IMR-90 (cell line): Measurements from ENCODE around the gene TMC1. TPM values are rescaled to one million over a fixed set of nuclear protein-coding genes. Genes with fewer than 3 reads are reported as not detected.

Experiments
- ATAC-seq: fragments of 200-7000 bp; cut with Tn5 transposase; 2 replicates; pipeline ENCODE4 v1.9.1; 2020; ENCODE audit warnings: low read depth, mild to moderate bottlenecking, moderate library complexity
- BruUV-seq: library from RNA; stranded (reverse); fragments of 400-500 nt; replicated peaks from 2 replicates; lab custom pipeline; 2021; lab: Mats Ljungman, UMichigan
- CTCF ChIA-PET: fragments of 300-600 bp; formaldehyde crosslinking; extraction: SDS; loops from one replicate; lab custom pipeline; 2021; ENCODE audit warnings: antibody characterized with exemption; lab: Yijun Ruan, JAX
- POLR2A ChIA-PET: fragments of 300-600 bp; sonication (Branson Sonifier 250); formaldehyde crosslinking; loops from one replicate; lab custom pipeline; 2022; ENCODE audit warnings: antibody characterized with exemption; ENCODE audit not compliant: unreplicated experiment; lab: Charles Lee
- DNase-seq: peaks from one replicate; pipeline ENCODE4 v3.0.0; 2013
- H2AFZ ChIP-seq: replicated peaks from 2 replicates; pipeline ENCODE3; 2013; ENCODE audit warnings: low read length, mild to moderate bottlenecking; ENCODE audit not compliant: poor library complexity
- H2AK5ac ChIP-seq: 2 replicates; pipeline ENCODE4 v1.6.1; 2013; ENCODE audit warnings: low read depth, low read length, inconsistent platforms
- H2AK9ac ChIP-seq: replicated peaks from 2 replicates; pipeline ENCODE3; 2013; ENCODE audit warnings: mild to moderate bottlenecking, low read depth, low read length, moderate library complexity; ENCODE audit not compliant: poor library complexity
- H2BK120ac ChIP-seq: 2 replicates; pipeline ENCODE4 v1.6.1; 2013; ENCODE audit warnings: low read depth, low read length, inconsistent platforms
- H2BK15ac ChIP-seq: 3 replicates; pipeline ENCODE4 v1.6.1; 2013; ENCODE audit warnings: low read depth, low read length, inconsistent platforms
- H2BK20ac ChIP-seq: 2 replicates; pipeline ENCODE4 v1.6.1; 2013; ENCODE audit warnings: low read depth, mild to moderate bottlenecking, inconsistent platforms, low read length, moderate library complexity
- H2BK5ac ChIP-seq: 2 replicates; pipeline ENCODE4 v1.6.1; 2013; ENCODE audit warnings: mild to moderate bottlenecking, low read depth, low read length, inconsistent platforms; ENCODE audit not compliant: poor library complexity, severe bottlenecking
- H3K14ac ChIP-seq: replicated peaks from 2 replicates; pipeline ENCODE4 v1.6.1; 2013; ENCODE audit warnings: low read depth, low read length, inconsistent platforms
- H3K18ac ChIP-seq: 2 replicates; pipeline ENCODE4 v1.6.1; 2013; ENCODE audit warnings: low read depth, low read length, control low read depth
- H3K23ac ChIP-seq: 2 replicates; pipeline ENCODE4 v1.6.1; 2013; ENCODE audit warnings: low read depth, low read length, inconsistent platforms
- H3K27ac ChIP-seq: 2 replicates; pipeline ENCODE4 v1.5.1; 2013; ENCODE audit warnings: mild to moderate bottlenecking, control low read depth, low read length; ENCODE audit not compliant: insufficient read depth
- H3K27me3 ChIP-seq: 2 replicates; pipeline ENCODE4 v1.6.1; 2013; ENCODE audit warnings: low read length; ENCODE audit not compliant: control insufficient read depth, insufficient read depth
- H3K36me3 ChIP-seq: 2 replicates; pipeline ENCODE4 v1.6.1; 2013; ENCODE audit warnings: low read length, mixed read lengths; ENCODE audit not compliant: control insufficient read depth, insufficient read depth
- H3K4ac ChIP-seq: 2 replicates; pipeline ENCODE4 v1.6.1; 2013; ENCODE audit warnings: low read depth, low read length, inconsistent platforms
- H3K4me1 ChIP-seq: 2 replicates; pipeline ENCODE4 v1.6.1; 2013; ENCODE audit warnings: low read length, mixed read lengths; ENCODE audit not compliant: control insufficient read depth, insufficient read depth
- H3K4me2 ChIP-seq: 2 replicates; pipeline ENCODE4 v1.6.1; 2013; ENCODE audit warnings: low read depth, mild to moderate bottlenecking, control low read depth, low read length, moderate library complexity
- H3K4me3 ChIP-seq: 2 replicates; pipeline ENCODE4 v1.5.1; 2013; ENCODE audit warnings: low read depth, mild to moderate bottlenecking, control low read depth, low read length, moderate library complexity; ENCODE audit not compliant: insufficient read depth
- H3K56ac ChIP-seq: 2 replicates; pipeline ENCODE4 v1.6.1; 2013; ENCODE audit warnings: low read length, inconsistent platforms; ENCODE audit not compliant: insufficient read depth; ENCODE audit errors: extremely low read depth
- H3K79me1 ChIP-seq, 2 experiments: 2 replicates each; pipeline ENCODE4 v1.6.1; 2013; ENCODE audit warnings: low read length in 2 of 2, inconsistent platforms in 1 of 2, low read depth in 1 of 2
- H3K9ac ChIP-seq: 2 replicates; pipeline ENCODE4 v1.6.1; 2013; ENCODE audit warnings: low read depth, low read length, control low read depth
- H3K9me1 ChIP-seq: 2 replicates; pipeline ENCODE4 v1.6.1; 2013; ENCODE audit warnings: low read length, inconsistent platforms; ENCODE audit not compliant: insufficient read depth
- H3K9me3 ChIP-seq: 2 replicates; pipeline ENCODE4 v1.6.1; 2013; ENCODE audit warnings: low read length; ENCODE audit not compliant: control insufficient read depth, insufficient read depth
- H4K20me1 ChIP-seq: 2 replicates; pipeline ENCODE4 v1.6.1; 2013; ENCODE audit warnings: low read length, inconsistent platforms; ENCODE audit not compliant: insufficient read depth
- H4K5ac ChIP-seq: 2 replicates; pipeline ENCODE4 v1.6.1; 2013; ENCODE audit warnings: mild to moderate bottlenecking, low read depth, low read length, control low read depth
- H4K8ac ChIP-seq, 2 experiments: 2 replicates each; pipeline ENCODE4 v1.6.1; 2013; ENCODE audit warnings: low read depth in 2 of 2, low read length in 2 of 2, control low read depth in 1 of 2, inconsistent platforms in 1 of 2
- H4K91ac ChIP-seq: 2 replicates; pipeline ENCODE4 v1.6.1; 2013; ENCODE audit warnings: low read depth, low read length, inconsistent platforms; ENCODE audit not compliant: insufficient read depth
- BHLHE40 ChIP-seq: fragments of 150-350 bp; IDR thresholded peaks from 2 replicates; pipeline ENCODE4 v1.6.1; 2016; ENCODE audit warnings: mild to moderate bottlenecking, low read depth, low read length
- CEBPB ChIP-seq: IDR thresholded peaks from 2 replicates; pipeline ENCODE4 v1.6.1; 2012; ENCODE audit warnings: low read depth, low read length, improper control_type of control experiment
- CHD1 ChIP-seq: IDR thresholded peaks from 2 replicates; pipeline ENCODE4 v1.6.1; 2012; ENCODE audit warnings: low read depth, low read length, improper control_type of control experiment
- FOS ChIP-seq: fragments of 150-350 bp; IDR thresholded peaks from 2 replicates; pipeline ENCODE4 v1.6.1; 2016; ENCODE audit warnings: low read depth, low read length
- MAFK ChIP-seq: IDR thresholded peaks from 2 replicates; pipeline ENCODE4 v1.6.1; 2012; ENCODE audit warnings: low read depth, low read length, improper control_type of control experiment
- MAZ ChIP-seq: IDR thresholded peaks from 2 replicates; pipeline ENCODE4 v1.6.1; 2012; ENCODE audit warnings: low read depth, mild to moderate bottlenecking, low read length, improper control_type of control experiment, moderate library complexity, borderline replicate concordance
- MXI1 ChIP-seq: IDR thresholded peaks from 2 replicates; pipeline ENCODE4 v1.6.1; 2012; ENCODE audit warnings: low read depth, mild to moderate bottlenecking, low read length, moderate library complexity, borderline replicate concordance
- NFE2L2 ChIP-seq: fragments of 150-350 bp; IDR thresholded peaks from 2 replicates; pipeline ENCODE4 v1.6.1; 2016; ENCODE audit warnings: low read depth, mild to moderate bottlenecking, low read length
- POLR2A ChIP-seq: IDR thresholded peaks from 2 replicates; pipeline ENCODE4 v1.6.1; 2012; ENCODE audit warnings: mild to moderate bottlenecking, low read depth, low read length
- RAD21 ChIP-seq: IDR thresholded peaks from 2 replicates; pipeline ENCODE4 v1.6.1; 2012; ENCODE audit warnings: low read length, improper control_type of control experiment
- RCOR1 ChIP-seq: IDR thresholded peaks from 2 replicates; pipeline ENCODE4 v1.6.1; 2012; ENCODE audit warnings: mild to moderate bottlenecking, low read length, improper control_type of control experiment; ENCODE audit not compliant: insufficient replicate concordance
- RFX5 ChIP-seq: IDR thresholded peaks from 2 replicates; pipeline ENCODE4 v1.8.0; 2012; ENCODE audit warnings: low read depth, mild to moderate bottlenecking, low read length, moderate library complexity
- SMC3 ChIP-seq: fragments of 150-350 bp; IDR thresholded peaks from 2 replicates; pipeline ENCODE4 v1.6.1; 2016; ENCODE audit warnings: low read depth, mild to moderate bottlenecking, antibody characterized with exemption, low read length, moderate library complexity
- WGBS, 2 experiments: methylation state at CpG; one replicate each; pipeline versions ENCODE4 v1.1.5 to v1.1.7; 2013; ENCODE audit warnings: missing lambda C conversion rate in 2 of 2; ENCODE audit not compliant: insufficient read length in 1 of 2; ENCODE audit errors: extremely low coverage in 2 of 2; 5-methylcytosine and 5-hydroxymethylcytosine counted together
- dilution Hi-C: fragments of 300-500 bp; cut with HindIII; formaldehyde crosslinking; loops from one replicate; pipeline ENCODE4 v1.14.3; 2018; ENCODE audit warnings: low sequenced_read_pairs; ENCODE audit not compliant: unreplicated experiment
- in situ Hi-C: fragments of 300-500 bp; cut with MboI; formaldehyde crosslinking; loops from 3 replicates; pipeline ENCODE4 v1.14.3; 2019; ENCODE audit warnings: low sequenced_read_pairs, inconsistent platforms, mixed read lengths
- intact Hi-C: fragments of 100-400 bp; cut with micrococcal nuclease; formaldehyde crosslinking; loops from 2 replicates; pipeline ENCODE4 v1.10.0; 2022
- polyA plus RNA-seq, 3 experiments: library from polyadenylated mRNA; depleted of rRNA; stranded (reverse); fragments of >200 nt; gene quantifications; 2 replicates each; pipeline ENCODE4 v1.2.3, GENCODE V29; 2012; ENCODE audit warnings: low replicate concordance in 1 of 3
- total RNA-seq: library from RNA; depleted of rRNA; stranded (reverse); fragments of >200 nt; gene quantifications from 2 replicates; pipeline ENCODE4 v1.2.3, GENCODE V29; 2012
- TF ChIP-seq, protein P1 (sequence below): fragments of 150-350 bp; IDR thresholded peaks from 2 replicates; pipeline ENCODE4 v1.6.1; 2017; ENCODE audit warnings: mild to moderate bottlenecking, antibody characterized with exemption, low read length, low read depth
- TF ChIP-seq, protein P2 (sequence below): fragments of 150-350 bp; IDR thresholded peaks from 2 replicates; pipeline ENCODE4 v1.6.1; 2016; ENCODE audit warnings: low read depth, mild to moderate bottlenecking, low read length, moderate library complexity, borderline replicate concordance
- TF ChIP-seq, protein P3 (sequence below): conservative IDR thresholded peaks from 2 replicates; pipeline ENCODE4 v1.5.1; 2012; ENCODE audit warnings: mild to moderate bottlenecking, low read depth, low read length, improper control_type of control experiment

TMC1 gene
- total and polyA plus RNA-seq, 2 of the 4 experiments (the other 2 are of a cell fraction), result not detected

DNA sequence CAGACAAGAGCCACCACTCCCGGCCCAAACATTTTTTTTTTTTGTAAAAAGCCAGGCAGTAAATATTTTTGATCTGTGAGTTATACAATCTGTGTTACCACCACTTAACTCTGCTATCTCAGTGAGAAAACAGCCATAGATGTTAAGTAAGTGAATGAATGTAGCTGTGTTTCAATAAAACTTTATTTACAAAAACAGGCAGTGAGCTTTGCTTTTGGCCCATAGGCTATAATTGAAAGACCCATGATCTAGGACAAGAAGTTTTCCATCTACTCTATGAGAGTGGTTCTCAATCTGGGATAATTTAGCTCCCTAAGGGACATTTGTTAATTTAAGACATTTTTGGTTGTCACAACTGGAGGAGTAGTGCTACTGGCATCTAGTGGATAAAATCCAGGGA lies 91.0 kb downstream of the TMC1 start:
- no peak overlapping the region for H2BK20ac ChIP-seq
- no peaks in the 10 kb centered on the region; the same call in 1 of the 2 replicates for H3K27me3 ChIP-seq
- no peaks in the 10 kb centered on the region for H4K20me1 ChIP-seq
- no peak overlapping the region for H3K4me2 ChIP-seq
- H2AK9ac ChIP-seq, result no peak overlapping the region
- no peak overlapping the region for H2BK120ac ChIP-seq
- WGBS, 2 experiments, result no CpG with 5 or more reads among the region's 1 CpG
- H3K9me3 ChIP-seq, result no peaks in the 10 kb centered on the region
- no TSS peak for BruUV-seq
- ATAC-seq (no peak), DNase-seq (no peak)
- no peak overlapping the region for H3K56ac ChIP-seq
- no peak overlapping the region for H2BK15ac ChIP-seq
- H2AK5ac ChIP-seq, result no peak overlapping the region
- no peaks in the 10 kb centered on the region for H3K79me1 ChIP-seq
- H3K4ac ChIP-seq, result no peak overlapping the region
- H4K8ac ChIP-seq, result no peak overlapping the region
- in situ Hi-C loops, result loop anchor here (25.0 kb wide), 1 partner anchor 575 kb away; no protein-coding TSS in a partner anchor
- H3K9ac ChIP-seq, result no peak overlapping the region
- no peak overlapping the region for H2AFZ ChIP-seq
- H4K91ac ChIP-seq, result no peak overlapping the region
- no peak overlapping the region for H3K18ac ChIP-seq
- H3K14ac ChIP-seq, result no peak overlapping the region
- no peaks in the 10 kb centered on the region for H3K36me3 ChIP-seq
- no peak overlapping the region for H2BK5ac ChIP-seq
- no peak overlapping the region for H4K5ac ChIP-seq
- ChIA-PET CTCF (interaction anchor here (0.6 to 1.4 kb wide), 4 partner anchors 11 to 332 kb away, joined by 3 to 5 read pairs (median 4); no protein-coding TSS in a partner anchor), POLR2A (no interaction called here)
- intact Hi-C loops, result no loop called here
- dilution Hi-C loops, result no loop called here
- no peaks in the 10 kb centered on the region for H3K9me1 ChIP-seq
- H3K27ac ChIP-seq, result no peak overlapping the region
- H3K4me1 ChIP-seq, result no peaks in the 10 kb centered on the region
- TF ChIP-seq MAFK (no peak), MXI1 (no peak), CEBPB (no peak), CHD1 (no peak), RCOR1 (no peak), MAZ (no peak), RAD21 (peak; percentile 22), BHLHE40 (no peak), POLR2A (no peak), RFX5 (no peak), NFE2L2 (no peak), FOS (no peak), SMC3 (no peak)
- TF ChIP-seq, protein P1, sequence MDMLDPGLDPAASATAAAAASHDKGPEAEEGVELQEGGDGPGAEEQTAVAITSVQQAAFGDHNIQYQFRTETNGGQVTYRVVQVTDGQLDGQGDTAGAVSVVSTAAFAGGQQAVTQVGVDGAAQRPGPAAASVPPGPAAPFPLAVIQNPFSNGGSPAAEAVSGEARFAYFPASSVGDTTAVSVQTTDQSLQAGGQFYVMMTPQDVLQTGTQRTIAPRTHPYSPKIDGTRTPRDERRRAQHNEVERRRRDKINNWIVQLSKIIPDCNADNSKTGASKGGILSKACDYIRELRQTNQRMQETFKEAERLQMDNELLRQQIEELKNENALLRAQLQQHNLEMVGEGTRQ, result no peak
- TF ChIP-seq, protein P2, sequence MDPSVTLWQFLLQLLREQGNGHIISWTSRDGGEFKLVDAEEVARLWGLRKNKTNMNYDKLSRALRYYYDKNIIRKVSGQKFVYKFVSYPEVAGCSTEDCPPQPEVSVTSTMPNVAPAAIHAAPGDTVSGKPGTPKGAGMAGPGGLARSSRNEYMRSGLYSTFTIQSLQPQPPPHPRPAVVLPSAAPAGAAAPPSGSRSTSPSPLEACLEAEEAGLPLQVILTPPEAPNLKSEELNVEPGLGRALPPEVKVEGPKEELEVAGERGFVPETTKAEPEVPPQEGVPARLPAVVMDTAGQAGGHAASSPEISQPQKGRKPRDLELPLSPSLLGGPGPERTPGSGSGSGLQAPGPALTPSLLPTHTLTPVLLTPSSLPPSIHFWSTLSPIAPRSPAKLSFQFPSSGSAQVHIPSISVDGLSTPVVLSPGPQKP, result no peak
- TF ChIP-seq, protein P3, sequence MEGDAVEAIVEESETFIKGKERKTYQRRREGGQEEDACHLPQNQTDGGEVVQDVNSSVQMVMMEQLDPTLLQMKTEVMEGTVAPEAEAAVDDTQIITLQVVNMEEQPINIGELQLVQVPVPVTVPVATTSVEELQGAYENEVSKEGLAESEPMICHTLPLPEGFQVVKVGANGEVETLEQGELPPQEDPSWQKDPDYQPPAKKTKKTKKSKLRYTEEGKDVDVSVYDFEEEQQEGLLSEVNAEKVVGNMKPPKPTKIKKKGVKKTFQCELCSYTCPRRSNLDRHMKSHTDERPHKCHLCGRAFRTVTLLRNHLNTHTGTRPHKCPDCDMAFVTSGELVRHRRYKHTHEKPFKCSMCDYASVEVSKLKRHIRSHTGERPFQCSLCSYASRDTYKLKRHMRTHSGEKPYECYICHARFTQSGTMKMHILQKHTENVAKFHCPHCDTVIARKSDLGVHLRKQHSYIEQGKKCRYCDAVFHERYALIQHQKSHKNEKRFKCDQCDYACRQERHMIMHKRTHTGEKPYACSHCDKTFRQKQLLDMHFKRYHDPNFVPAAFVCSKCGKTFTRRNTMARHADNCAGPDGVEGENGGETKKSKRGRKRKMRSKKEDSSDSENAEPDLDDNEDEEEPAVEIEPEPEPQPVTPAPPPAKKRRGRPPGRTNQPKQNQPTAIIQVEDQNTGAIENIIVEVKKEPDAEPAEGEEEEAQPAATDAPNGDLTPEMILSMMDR, result peak; percentile 33
- H3K4me3 ChIP-seq, result no peak overlapping the region
- H3K23ac ChIP-seq, result no peak overlapping the region
